HL-60 (cell line): ENCODE results near the gene NFATC1.

Source experiments
- DNase-seq, 2 experiments: peaks; one replicate each; pipeline ENCODE4 v3.0.0-alpha.2; 2010 to 2020; ENCODE audit warnings: low read depth in 1 of 2, low spot score in 1 of 2
- H3K27ac ChIP-seq: fragments of 250-450 bp; sonication (Bioruptor Pico); replicated peaks from 2 replicates; pipeline ENCODE4 v1.5.1; 2020; ENCODE audit warnings: mild to moderate bottlenecking, moderate library complexity
- H3K27me3 ChIP-seq: fragments of 250-450 bp; sonication (Bioruptor Pico); 2 replicates; pipeline ENCODE4 v1.5.1; 2021; ENCODE audit warnings: mild to moderate bottlenecking, moderate library complexity; ENCODE audit not compliant: insufficient read depth, poor library complexity, severe bottlenecking
- H3K4me3 ChIP-seq: replicated peaks from 2 replicates; pipeline ENCODE4 v1.5.1; 2011; ENCODE audit warnings: mild to moderate bottlenecking, control low read depth, low read length; ENCODE audit not compliant: insufficient read depth
- GABPA ChIP-seq: IDR thresholded peaks from 2 replicates; pipeline ENCODE4 v1.6.1; 2012; ENCODE audit warnings: low read depth
- POLR2AphosphoS5 ChIP-seq: IDR thresholded peaks from 2 replicates; pipeline ENCODE4 v1.6.1; 2012; ENCODE audit warnings: low read depth
- SPI1 ChIP-seq: IDR thresholded peaks from 2 replicates; pipeline ENCODE4 v1.6.1; 2012; ENCODE audit warnings: low read depth, mild to moderate bottlenecking, borderline replicate concordance
- TF ChIP-seq, protein P1 (sequence below): IDR thresholded peaks from 2 replicates; pipeline ENCODE4 v1.6.1; 2012; ENCODE audit warnings: low read depth; ENCODE audit not compliant: insufficient replicate concordance
- TF ChIP-seq, protein P2 (sequence below): IDR thresholded peaks from one replicate; pipeline ENCODE4 v1.5.1; 2011; ENCODE audit warnings: low read length, control low read depth, inconsistent platforms; ENCODE audit not compliant: insufficient read depth

Gene NFATC1

DNA sequence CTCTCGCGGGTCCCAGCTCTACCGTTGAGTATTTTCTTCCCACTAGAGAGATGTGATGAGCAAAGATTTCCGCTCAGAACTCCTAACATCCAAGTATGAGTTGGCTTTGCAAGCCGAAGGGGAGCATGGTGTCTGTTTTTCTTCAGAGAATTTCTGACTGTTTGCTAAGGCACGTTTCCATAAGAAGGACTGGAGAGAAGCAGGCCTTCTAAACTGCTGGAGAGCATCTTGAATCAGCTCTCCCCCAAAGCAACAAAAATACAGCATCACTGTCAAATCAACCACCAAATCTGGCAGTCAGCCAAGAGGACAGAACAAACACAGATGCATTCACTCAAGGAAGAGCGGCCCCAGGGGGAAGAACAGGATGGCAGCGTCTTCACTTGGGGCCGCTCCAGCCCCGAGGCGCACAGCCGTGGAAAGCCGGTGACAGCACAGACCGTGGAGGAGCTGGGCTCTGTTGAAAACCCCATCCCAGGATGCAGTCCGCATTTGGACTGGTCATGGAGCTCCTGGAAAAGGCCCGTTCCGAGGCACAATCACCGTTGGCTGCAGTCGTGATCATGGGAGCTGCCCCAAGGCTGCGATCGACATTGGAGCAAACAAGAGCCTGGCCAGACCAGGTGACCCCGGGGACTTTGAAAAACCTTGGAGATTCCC, 101.4 kb downstream of the NFATC1 start:
- Histone ChIP-seq H3K27ac (no peak overlapping the region), H3K4me3 (no peak overlapping the region), H3K27me3 (no peaks in the 10 kb centered on the region)
- no peak for DNase-seq
- TF ChIP-seq, protein P1, sequence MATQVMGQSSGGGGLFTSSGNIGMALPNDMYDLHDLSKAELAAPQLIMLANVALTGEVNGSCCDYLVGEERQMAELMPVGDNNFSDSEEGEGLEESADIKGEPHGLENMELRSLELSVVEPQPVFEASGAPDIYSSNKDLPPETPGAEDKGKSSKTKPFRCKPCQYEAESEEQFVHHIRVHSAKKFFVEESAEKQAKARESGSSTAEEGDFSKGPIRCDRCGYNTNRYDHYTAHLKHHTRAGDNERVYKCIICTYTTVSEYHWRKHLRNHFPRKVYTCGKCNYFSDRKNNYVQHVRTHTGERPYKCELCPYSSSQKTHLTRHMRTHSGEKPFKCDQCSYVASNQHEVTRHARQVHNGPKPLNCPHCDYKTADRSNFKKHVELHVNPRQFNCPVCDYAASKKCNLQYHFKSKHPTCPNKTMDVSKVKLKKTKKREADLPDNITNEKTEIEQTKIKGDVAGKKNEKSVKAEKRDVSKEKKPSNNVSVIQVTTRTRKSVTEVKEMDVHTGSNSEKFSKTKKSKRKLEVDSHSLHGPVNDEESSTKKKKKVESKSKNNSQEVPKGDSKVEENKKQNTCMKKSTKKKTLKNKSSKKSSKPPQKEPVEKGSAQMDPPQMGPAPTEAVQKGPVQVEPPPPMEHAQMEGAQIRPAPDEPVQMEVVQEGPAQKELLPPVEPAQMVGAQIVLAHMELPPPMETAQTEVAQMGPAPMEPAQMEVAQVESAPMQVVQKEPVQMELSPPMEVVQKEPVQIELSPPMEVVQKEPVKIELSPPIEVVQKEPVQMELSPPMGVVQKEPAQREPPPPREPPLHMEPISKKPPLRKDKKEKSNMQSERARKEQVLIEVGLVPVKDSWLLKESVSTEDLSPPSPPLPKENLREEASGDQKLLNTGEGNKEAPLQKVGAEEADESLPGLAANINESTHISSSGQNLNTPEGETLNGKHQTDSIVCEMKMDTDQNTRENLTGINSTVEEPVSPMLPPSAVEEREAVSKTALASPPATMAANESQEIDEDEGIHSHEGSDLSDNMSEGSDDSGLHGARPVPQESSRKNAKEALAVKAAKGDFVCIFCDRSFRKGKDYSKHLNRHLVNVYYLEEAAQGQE = no peak
- TF ChIP-seq GABPA = no peak
- TF ChIP-seq SPI1 = no peak
- TF ChIP-seq, protein P2, sequence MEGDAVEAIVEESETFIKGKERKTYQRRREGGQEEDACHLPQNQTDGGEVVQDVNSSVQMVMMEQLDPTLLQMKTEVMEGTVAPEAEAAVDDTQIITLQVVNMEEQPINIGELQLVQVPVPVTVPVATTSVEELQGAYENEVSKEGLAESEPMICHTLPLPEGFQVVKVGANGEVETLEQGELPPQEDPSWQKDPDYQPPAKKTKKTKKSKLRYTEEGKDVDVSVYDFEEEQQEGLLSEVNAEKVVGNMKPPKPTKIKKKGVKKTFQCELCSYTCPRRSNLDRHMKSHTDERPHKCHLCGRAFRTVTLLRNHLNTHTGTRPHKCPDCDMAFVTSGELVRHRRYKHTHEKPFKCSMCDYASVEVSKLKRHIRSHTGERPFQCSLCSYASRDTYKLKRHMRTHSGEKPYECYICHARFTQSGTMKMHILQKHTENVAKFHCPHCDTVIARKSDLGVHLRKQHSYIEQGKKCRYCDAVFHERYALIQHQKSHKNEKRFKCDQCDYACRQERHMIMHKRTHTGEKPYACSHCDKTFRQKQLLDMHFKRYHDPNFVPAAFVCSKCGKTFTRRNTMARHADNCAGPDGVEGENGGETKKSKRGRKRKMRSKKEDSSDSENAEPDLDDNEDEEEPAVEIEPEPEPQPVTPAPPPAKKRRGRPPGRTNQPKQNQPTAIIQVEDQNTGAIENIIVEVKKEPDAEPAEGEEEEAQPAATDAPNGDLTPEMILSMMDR = no peak
- no peak for TF ChIP-seq POLR2AphosphoS5

DNA sequence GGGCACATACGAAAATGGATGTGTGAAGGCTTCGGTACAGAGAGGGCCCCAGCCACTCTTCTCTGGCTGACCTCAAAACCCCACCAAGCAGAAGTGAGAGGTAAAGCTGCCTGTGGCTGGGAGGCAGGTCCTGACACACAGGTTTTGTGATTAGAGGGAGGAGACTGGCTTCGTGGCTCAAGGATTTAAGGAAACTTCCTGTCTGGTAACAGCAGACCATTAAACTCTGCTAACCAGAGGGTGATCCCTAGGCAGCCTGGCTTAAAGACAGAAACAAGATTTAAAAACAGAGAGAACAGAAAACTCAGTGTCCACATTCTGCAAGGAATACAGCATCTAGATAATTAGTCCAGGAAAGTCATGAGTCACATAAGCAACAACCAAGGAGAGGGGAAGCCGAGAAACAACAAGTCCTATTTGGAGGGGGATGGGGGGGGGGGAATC, 101.9 kb downstream of the NFATC1 start:
- TF ChIP-seq GABPA = no peak
- no peak for TF ChIP-seq POLR2AphosphoS5
- no peak for TF ChIP-seq SPI1
- TF ChIP-seq, protein P2 = no peak
- TF ChIP-seq, protein P1 = no peak
- Histone ChIP-seq H3K27ac (no peak overlapping the region), H3K27me3 (no peaks in the 10 kb centered on the region), H3K4me3 (no peak overlapping the region)
- DNase-seq = no peak

DNA sequence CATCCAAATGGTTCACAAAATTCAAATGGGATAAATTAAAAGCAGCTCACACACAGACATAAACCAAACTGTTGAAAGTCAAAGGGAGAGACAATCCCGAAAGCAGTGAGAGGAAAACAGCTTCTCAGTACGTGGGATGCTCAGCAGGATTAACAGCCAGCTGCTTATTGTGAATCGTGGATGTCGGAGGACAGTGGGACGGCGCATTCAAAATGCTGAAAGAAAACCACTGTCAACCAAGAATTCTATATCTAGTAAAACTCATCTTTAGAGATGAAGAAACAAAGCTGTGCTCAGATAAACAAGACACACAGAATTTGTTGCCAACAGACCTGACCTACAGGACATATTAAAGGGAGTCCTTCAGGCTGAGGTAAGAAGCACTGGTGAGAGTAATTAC, 102.9 kb downstream of the NFATC1 start:
- no peak overlapping the region for H3K27ac ChIP-seq
- no peak for DNase-seq
- H3K4me3 ChIP-seq = no peak overlapping the region
- no peaks in the 10 kb centered on the region for H3K27me3 ChIP-seq
- TF ChIP-seq POLR2AphosphoS5 (no peak), SPI1 (no peak)
- TF ChIP-seq, protein P1 = no peak
- TF ChIP-seq, protein P2 = no peak
